Heart left ventricle (tissue), 16 donors: ENCODE measurements around the gene CEP112. TPM values are rescaled to one million over a fixed set of nuclear protein-coding genes. Genes with fewer than 3 reads are reported as not detected.

Source experiments
- ATAC-seq, 4 donors: fragments of 200-7000 bp; cut with Tn5 transposase; one replicate each; pipeline ENCODE4 v1.9.1; 2020 to 2022; ENCODE audit warnings: moderate library complexity in 4 of 4, mild to moderate bottlenecking in 3 of 4, moderate number of reproducible peaks in 1 of 4
- DNase-seq, 5 donors: peaks; one replicate each; pipeline ENCODE4 v3.0.0-alpha.2; 2020
- H3K27ac ChIP-seq, 12 donors: fragments of 200-600 bp; sonication (generic) in 4 of 12; one replicate each; pipeline versions ENCODE4 v1.5.0 to v1.8.0; 2016 to 2022; ENCODE audit warnings: mild to moderate bottlenecking in 2 of 12
- H3K27me3 ChIP-seq, 9 donors: fragments of 200-600 bp; sonication (generic) in 2 of 9; one replicate each; pipeline versions ENCODE4 v1.5.1 to v1.8.0; 2016 to 2022; ENCODE audit warnings: mild to moderate bottlenecking in 3 of 9
- H3K36me3 ChIP-seq, 9 donors: fragments of 200-600 bp; sonication (generic) in 2 of 9; one replicate each; pipeline versions ENCODE4 v1.5.0 to v1.8.0; 2018 to 2022; ENCODE audit warnings: mild to moderate bottlenecking in 2 of 9
- H3K4me1 ChIP-seq, 12 donors: fragments of 200-600 bp; sonication (generic) in 4 of 12; one replicate each; pipeline versions ENCODE4 v1.5.0 to v1.8.0; 2016 to 2022; ENCODE audit warnings: mild to moderate bottlenecking in 3 of 12
- H3K4me3 ChIP-seq, 12 donors: fragments of 200-600 bp; sonication (generic) in 4 of 12; one replicate each; pipeline versions ENCODE4 v1.5.0 to v1.8.0; 2017 to 2022; ENCODE audit warnings: mild to moderate bottlenecking in 9 of 12, moderate library complexity in 4 of 12
- H3K9me3 ChIP-seq, 12 donors: fragments of 200-600 bp; sonication (generic) in 4 of 12; one replicate each; pipeline versions ENCODE4 v1.5.0 to v1.8.0; 2016 to 2022; ENCODE audit warnings: mild to moderate bottlenecking in 1 of 12
- CTCF ChIP-seq, 12 donors: fragments of 200-600 bp; sonication (generic) in 4 of 12; IDR thresholded peaks; one replicate each; pipeline versions ENCODE4 v1.5.0 to v1.8.0; 2018 to 2022; ENCODE audit warnings: antibody characterized with exemption in 12 of 12, mild to moderate bottlenecking in 5 of 12
- POLR2A ChIP-seq, 2 donors: fragments of 450-650 bp; IDR thresholded peaks; one replicate each; pipeline ENCODE4 v1.6.1; 2017; ENCODE audit warnings: antibody characterized with exemption in 2 of 2, mild to moderate bottlenecking in 2 of 2, moderate library complexity in 2 of 2
- WGBS, 4 donors: extraction: QIAGEN DNeasy Blood & Tissue Kit in 2 of 4; methylation state at CpG; one replicate each; pipeline versions ENCODE4 v1.1.5 to v1.1.7; 2013 to 2018; 5-methylcytosine and 5-hydroxymethylcytosine counted together
- intact Hi-C, 10 donors: fragments of 100-400 bp; cut with DNase I; formaldehyde crosslinking; loops; one replicate each; pipeline versions ENCODE4 v1.11.1 to v1.14.2; 2022
- polyA plus RNA-seq, 2 donors: library from polyadenylated mRNA; stranded (reverse); fragments of 200-250 nt; gene quantifications; one replicate each; pipeline ENCODE4 v1.2.3, GENCODE V29; 2013
- total RNA-seq, 9 donors: library from RNA; depleted of rRNA in 2 of 9; stranded (reverse); fragments of >200 nt in 2 of 9; fragmentation: NEBNext Ultra II Directional in 3 of 9; extraction: Animal tissue kit (Norgen Biotek cat#: 25700) in 3 of 9; gene quantifications; one replicate each; pipeline versions ENCODE4 v1.1.0 to v1.2.4, GENCODE V29; 2016 to 2023
- donor health status: ischemic (EF 13 %, LVEDD 7.1; RV severe dilation, severe dysfunction).
- donor health status: healthy with polysubstance abuse.
- donor health status: DM: no; HTN: yes; CAD: no.
- donor health status: DM: no; HTN: no; CAD: no.
- donor health status: ischemic (EF 25% LVEDD 6.9; RV normal size, moderate dysfunction).
- donor health status: ischemic (EF 25% LVEDD 5.7; RV mildly dilated, moderate dysfunction).
- donor health status: healthy.
- donor health status: DM: yes; HTN: yes; CAD: no.
- donor health status: ischemic (EF 35%, LVEDD 5.7; RV mildly dilated, moderate dysfunction).
- donor health status: nonischemic (EF 11% LVEDD 7.7; RV severe dilation, severe dysfunction).
- donor health status: DM: yes; HTN: yes; CAD: no.
- donor health status: PGD.
- donor health status: ischemic (EF 29% LVEDD 5.4; RV normal size, mild dysfunction).
- donor health status: nonischemic (EF 23%, LVEDD 6.1; RV moderate dilation, normal function).

Gene CEP112
- total and polyA plus RNA-seq, 11 donors: 5.5 to 28.3 (median 14.3) TPM

GRCh38 chr17:66135219-66135618, 56.7 kb downstream of the CEP112 start:
- WGBS, 4 donors: 90 to 98% (median 96%) methylated on average over 2 of the region's 2 CpGs
- intact Hi-C loops: no loop called here
- Histone ChIP-seq H3K9me3 (peaks cover 0 to 14% (median 0%) of the 10 kb centered on the region in 12 donors), H3K36me3 (peaks cover 0 to 34% (median 0%) of the 10 kb centered on the region in 9 donors), H3K4me1 (no peaks in the 10 kb centered on the region), H3K4me3 (no peak overlapping the region), H3K27me3 (no peaks in the 10 kb centered on the region), H3K27ac (no peak overlapping the region)
- TF ChIP-seq POLR2A (IDR thresholded peaks at IDR 0.05) (no peak), CTCF (IDR thresholded peaks at IDR 0.05) (no peak)
- ATAC-seq (no peak), DNase-seq (no peak)

GRCh38 chr17:66129759-66130158, 62.2 kb downstream of the CEP112 start:
- Histone ChIP-seq H3K27me3 (no peaks in the 10 kb centered on the region), H3K4me3 (no peak overlapping the region), H3K9me3 (no peaks in the 10 kb centered on the region), H3K36me3 (peaks cover 0 to 17% (median 0%) of the 10 kb centered on the region in 9 donors), H3K4me1 (no peaks in the 10 kb centered on the region), H3K27ac (no peak overlapping the region)
- DNase-seq: no peak
- no peak for TF ChIP-seq POLR2A (IDR thresholded peaks at IDR 0.05)
- TF ChIP-seq CTCF (IDR thresholded peaks at IDR 0.05): no peak
- WGBS, 4 donors: 92 to 96% (median 94%) methylated on average over 4 of the region's 4 CpGs
- no peak for ATAC-seq
- intact Hi-C loops: no loop called here

- TF ChIP-seq CTCF (IDR thresholded peaks at IDR 0.05): no peak
- TF ChIP-seq POLR2A (IDR thresholded peaks at IDR 0.05): no peak
- ATAC-seq (no peak), DNase-seq (no peak)
- Histone ChIP-seq H3K9me3 (peaks cover 0 to under 1% (median 0%) of the 10 kb centered on the region in 12 donors), H3K4me1 (no peaks in the 10 kb centered on the region), H3K27ac (no peak overlapping the region), H3K27me3 (no peaks in the 10 kb centered on the region), H3K4me3 (no peak overlapping the region), H3K36me3 (peaks cover 0 to 23% (median 5%) of the 10 kb centered on the region in 9 donors)
- intact Hi-C loops: no loop called here
- 94 to 97% (median 97%) methylated on average over 5 of the region's 5 CpGs for WGBS, 4 donors
Observed at GRCh38 chr17:66126231-66126630, 65.7 kb downstream of the CEP112 start.

GRCh38 chr17:66123163-66123562, 68.8 kb downstream of the CEP112 start:
- H3K27me3 ChIP-seq: no peaks in the 10 kb centered on the region
- H3K9me3 ChIP-seq: peaks cover 0 to 20% (median 0%) of the 10 kb centered on the region in 12 donors
- no peak overlapping the region for H3K4me3 ChIP-seq
- H3K27ac ChIP-seq: no peak overlapping the region
- ATAC-seq (no peak), DNase-seq (no peak)
- no peak for TF ChIP-seq POLR2A (IDR thresholded peaks at IDR 0.05)
- TF ChIP-seq CTCF (IDR thresholded peaks at IDR 0.05): no peak
- peaks cover 0 to 12% (median 5%) of the 10 kb centered on the region in 9 donors for H3K36me3 ChIP-seq
- intact Hi-C loops: no loop called here
- 90 to 100% (median 98%) methylated on average over 1 of the region's 1 CpG for WGBS, 4 donors
- H3K4me1 ChIP-seq: no peaks in the 10 kb centered on the region
